Measurements from ENCODE around the gene SCN5A.

Gene SCN5A

DNA sequence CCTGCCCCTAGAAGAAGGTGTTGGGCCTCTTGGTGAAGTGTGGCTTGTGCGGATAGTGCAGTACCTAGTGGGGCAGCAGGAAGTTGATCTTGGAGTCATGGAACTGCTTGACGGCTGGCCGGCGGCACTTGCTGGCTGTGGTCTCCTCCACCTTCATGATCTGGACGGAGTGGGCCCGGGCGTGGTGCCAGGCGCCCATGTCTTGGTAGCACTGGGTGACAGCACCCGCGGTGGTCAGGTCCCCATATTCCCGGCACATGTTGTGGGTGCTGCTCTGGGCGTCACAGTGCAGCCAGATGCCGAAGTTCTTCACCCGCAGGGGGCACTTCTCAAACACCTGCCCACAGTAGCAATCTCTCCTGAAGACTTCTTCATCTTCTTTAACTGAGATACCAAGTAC lies 122.7 kb downstream of the SCN5A start:
- Histone ChIP-seq H3K36me3 (replicated peaks; ENCODE audit: insufficient read depth, low read length) (no peaks in the 10 kb centered on the region), H3K9me3 (replicated peaks; ENCODE audit: insufficient read depth, low read length) (no peaks in the 10 kb centered on the region), H3K4me2 (ENCODE audit: low read depth, low read length) (no peak overlapping the region), H3K9me2 (replicated peaks; ENCODE audit: insufficient read depth, low read length) (no peaks in the 10 kb centered on the region), H3K79me2 (ENCODE audit: low read length) (no peaks in the 10 kb centered on the region), H3K4me1 (ENCODE audit: low read length) (no peaks in the 10 kb centered on the region), H3K9ac (ENCODE audit: low read length) (no peak overlapping the region), H3F3A (ENCODE audit: insufficient read depth, low read length) (no peaks in the 10 kb centered on the region), H3K4me3 (ENCODE audit: low read length) (no peak overlapping the region), H4K20me1 (ENCODE audit: insufficient read depth, low read length) (no peaks in the 10 kb centered on the region), H3K27ac (ENCODE audit: low read length) (no peak overlapping the region), H3K27me3 (replicated peaks; ENCODE audit: insufficient read depth, low read length) (no peaks in the 10 kb centered on the region), H2AFZ (ENCODE audit: low read length) (no peak overlapping the region)
- TF ChIP-seq EZH2phosphoT487 (IDR thresholded peaks at IDR 0.05; ENCODE audit: low read length) (no peak), EZH2 (optimal IDR thresholded peaks at IDR 0.05; ENCODE audit: low read depth, low read length) (no peak)
- TF ChIP-seq, protein P1, sequence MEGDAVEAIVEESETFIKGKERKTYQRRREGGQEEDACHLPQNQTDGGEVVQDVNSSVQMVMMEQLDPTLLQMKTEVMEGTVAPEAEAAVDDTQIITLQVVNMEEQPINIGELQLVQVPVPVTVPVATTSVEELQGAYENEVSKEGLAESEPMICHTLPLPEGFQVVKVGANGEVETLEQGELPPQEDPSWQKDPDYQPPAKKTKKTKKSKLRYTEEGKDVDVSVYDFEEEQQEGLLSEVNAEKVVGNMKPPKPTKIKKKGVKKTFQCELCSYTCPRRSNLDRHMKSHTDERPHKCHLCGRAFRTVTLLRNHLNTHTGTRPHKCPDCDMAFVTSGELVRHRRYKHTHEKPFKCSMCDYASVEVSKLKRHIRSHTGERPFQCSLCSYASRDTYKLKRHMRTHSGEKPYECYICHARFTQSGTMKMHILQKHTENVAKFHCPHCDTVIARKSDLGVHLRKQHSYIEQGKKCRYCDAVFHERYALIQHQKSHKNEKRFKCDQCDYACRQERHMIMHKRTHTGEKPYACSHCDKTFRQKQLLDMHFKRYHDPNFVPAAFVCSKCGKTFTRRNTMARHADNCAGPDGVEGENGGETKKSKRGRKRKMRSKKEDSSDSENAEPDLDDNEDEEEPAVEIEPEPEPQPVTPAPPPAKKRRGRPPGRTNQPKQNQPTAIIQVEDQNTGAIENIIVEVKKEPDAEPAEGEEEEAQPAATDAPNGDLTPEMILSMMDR (IDR thresholded peaks at IDR 0.05; ENCODE audit: low read length): no peak
- no peak for DNase-seq

DNA sequence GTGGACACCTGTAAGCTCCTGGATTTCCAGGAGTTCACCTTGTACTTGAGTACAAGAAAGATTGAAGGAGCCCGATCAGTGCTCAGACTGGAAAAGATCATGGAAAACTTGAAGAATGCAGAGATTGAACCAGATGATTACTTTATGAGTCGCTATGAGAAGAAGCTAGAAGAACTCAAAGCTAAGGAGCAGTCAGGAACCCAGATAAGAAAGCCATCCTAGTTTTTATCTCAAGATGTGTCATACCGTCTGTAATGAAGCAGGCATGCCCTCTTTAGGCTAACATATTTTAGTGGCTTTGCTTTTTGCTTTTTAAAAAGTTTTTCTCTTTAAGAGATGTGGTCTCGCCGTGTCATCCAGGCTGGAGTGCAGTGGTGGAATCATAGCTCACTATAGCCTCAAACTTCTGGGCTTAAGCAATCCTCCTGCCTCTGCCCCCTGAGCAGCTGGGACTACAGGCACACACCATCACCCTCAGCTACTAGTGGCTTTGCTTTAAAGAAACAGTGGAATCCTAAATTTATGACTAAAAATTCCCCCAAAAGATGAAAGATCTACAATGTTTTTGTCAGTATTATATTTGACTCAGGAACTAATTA lies 125.2 kb downstream of the SCN5A start:
- no peaks in the 10 kb centered on the region for H3K27me3 ChIP-seq (replicated peaks; ENCODE audit: insufficient read depth, low read length)
- no peaks in the 10 kb centered on the region for H3K9me3 ChIP-seq (replicated peaks; ENCODE audit: insufficient read depth, low read length)
- H2AFZ ChIP-seq (ENCODE audit: low read length): no peak overlapping the region
- TF ChIP-seq, protein P1 (IDR thresholded peaks at IDR 0.05; ENCODE audit: low read length): no peak
- TF ChIP-seq EZH2 (optimal IDR thresholded peaks at IDR 0.05; ENCODE audit: low read depth, low read length): no peak
- no peak for TF ChIP-seq EZH2phosphoT487 (IDR thresholded peaks at IDR 0.05; ENCODE audit: low read length)
- H3K79me2 ChIP-seq (ENCODE audit: low read length): no peaks in the 10 kb centered on the region
- no peaks in the 10 kb centered on the region for H3K36me3 ChIP-seq (replicated peaks; ENCODE audit: insufficient read depth, low read length)
- no peak overlapping the region for H3K4me2 ChIP-seq (ENCODE audit: low read depth, low read length)
- H3K9me2 ChIP-seq (replicated peaks; ENCODE audit: insufficient read depth, low read length): no peaks in the 10 kb centered on the region
- H4K20me1 ChIP-seq (ENCODE audit: insufficient read depth, low read length): no peaks in the 10 kb centered on the region
- no peak overlapping the region for H3K9ac ChIP-seq (ENCODE audit: low read length)
- no peaks in the 10 kb centered on the region for H3F3A ChIP-seq (ENCODE audit: insufficient read depth, low read length)
- no peak overlapping the region for H3K27ac ChIP-seq (ENCODE audit: low read length)
- H3K4me3 ChIP-seq (ENCODE audit: low read length): no peak overlapping the region
- peaks cover 14% of the 10 kb centered on the region for H3K4me1 ChIP-seq (ENCODE audit: low read length)
- DNase-seq: no peak

DNA sequence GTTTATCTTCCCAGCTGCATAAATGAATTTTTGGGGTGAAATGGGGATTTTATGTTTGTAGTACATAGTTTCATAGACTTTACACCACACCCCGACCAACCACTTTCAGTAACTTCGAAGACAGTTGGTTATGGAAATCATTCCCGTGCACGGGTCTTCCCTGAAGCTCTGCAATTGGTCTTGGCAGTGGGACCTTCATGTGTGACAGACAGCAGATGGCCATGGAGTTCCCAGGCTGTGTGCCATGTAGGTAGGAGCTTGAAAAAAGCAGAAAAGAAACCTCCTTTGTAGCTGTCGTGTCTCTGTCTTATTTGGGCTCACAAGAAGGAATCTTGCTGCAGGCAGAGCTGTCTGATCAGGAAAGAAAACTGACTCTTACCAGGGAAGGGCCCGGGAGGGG lies 127.5 kb downstream of the SCN5A start:
- H3K36me3 ChIP-seq (replicated peaks; ENCODE audit: insufficient read depth, low read length): no peaks in the 10 kb centered on the region
- H3K4me1 ChIP-seq (ENCODE audit: low read length): peaks cover 19% of the 10 kb centered on the region
- H4K20me1 ChIP-seq (ENCODE audit: insufficient read depth, low read length): no peaks in the 10 kb centered on the region
- DNase-seq: no peak
- H3K79me2 ChIP-seq (ENCODE audit: low read length): no peaks in the 10 kb centered on the region
- no peaks in the 10 kb centered on the region for H3F3A ChIP-seq (ENCODE audit: insufficient read depth, low read length)
- H2AFZ ChIP-seq (ENCODE audit: low read length): no peak overlapping the region
- H3K27me3 ChIP-seq (replicated peaks; ENCODE audit: insufficient read depth, low read length): no peaks in the 10 kb centered on the region
- H3K4me2 ChIP-seq (ENCODE audit: low read depth, low read length): no peak overlapping the region
- no peak overlapping the region for H3K27ac ChIP-seq (ENCODE audit: low read length)
- no peaks in the 10 kb centered on the region for H3K9me2 ChIP-seq (replicated peaks; ENCODE audit: insufficient read depth, low read length)
- TF ChIP-seq EZH2phosphoT487 (IDR thresholded peaks at IDR 0.05; ENCODE audit: low read length): no peak
- TF ChIP-seq, protein P1 (IDR thresholded peaks at IDR 0.05; ENCODE audit: low read length): no peak
- TF ChIP-seq EZH2 (optimal IDR thresholded peaks at IDR 0.05; ENCODE audit: low read depth, low read length): no peak
- H3K9me3 ChIP-seq (replicated peaks; ENCODE audit: insufficient read depth, low read length): no peaks in the 10 kb centered on the region
- no peak overlapping the region for H3K4me3 ChIP-seq (ENCODE audit: low read length)
- no peak overlapping the region for H3K9ac ChIP-seq (ENCODE audit: low read length)

Data from MM.1S (cell line).